Endothelial cell (in vitro differentiated cells): ENCODE measurements around the gene PLEKHA4. TPM values are rescaled to one million over a fixed set of nuclear protein-coding genes. Genes with fewer than 3 reads are reported as not detected.

ENCODE experiments used
- DNase-seq: peaks from one replicate; pipeline ENCODE4 v3.0.0; 2021; ENCODE audit warnings: low spot score
- H3K27ac Mint-ChIP-seq: one replicate; pipeline ENCODE4 v1.8.0; 2021; ENCODE audit warnings: mixed read lengths, inconsistent platforms; ENCODE audit not compliant: unreplicated experiment
- H3K27me3 Mint-ChIP-seq: one replicate; pipeline ENCODE4 v1.8.0; 2021; ENCODE audit warnings: mild to moderate bottlenecking, moderate library complexity, mixed read lengths, inconsistent platforms; ENCODE audit not compliant: unreplicated experiment
- H3K36me3 Mint-ChIP-seq: one replicate; pipeline ENCODE4 v1.8.0; 2021; ENCODE audit warnings: mild to moderate bottlenecking, low read depth, mixed read lengths, inconsistent platforms; ENCODE audit not compliant: unreplicated experiment
- H3K4me1 Mint-ChIP-seq: one replicate; pipeline ENCODE4 v1.8.0; 2021; ENCODE audit warnings: mild to moderate bottlenecking, mixed read lengths, inconsistent platforms; ENCODE audit not compliant: unreplicated experiment
- H3K4me3 Mint-ChIP-seq: one replicate; pipeline ENCODE4 v1.8.0; 2021; ENCODE audit warnings: mild to moderate bottlenecking, mixed read lengths, inconsistent platforms; ENCODE audit not compliant: unreplicated experiment
- H3K9me3 Mint-ChIP-seq: one replicate; pipeline ENCODE4 v1.8.0; 2021; ENCODE audit warnings: mixed read lengths, inconsistent platforms; ENCODE audit not compliant: unreplicated experiment
- CTCF ChIP-seq: fragments of 200-600 bp; sonication (generic); IDR thresholded peaks from one replicate; pipeline ENCODE4 v1.5.0; 2021; ENCODE audit warnings: antibody characterized with exemption; ENCODE audit not compliant: unreplicated experiment
- total RNA-seq: library from RNA; stranded (reverse); fragmentation: NEBNext Ultra II Directional; extraction: Animal tissue kit (Norgen Biotek cat#: 25700); gene quantifications from one replicate; pipeline ENCODE4 v1.2.1, GENCODE V29; 2021; ENCODE audit not compliant: unreplicated experiment

Gene PLEKHA4
- total RNA-seq, 1 donor from 2014 or later = 14.1 TPM

- TF ChIP-seq CTCF = no peak
- Mint-ChIP-seq H3K27me3 (peaks cover 2% of the 10 kb centered on the region), H3K27ac (no peak overlapping the region), H3K4me3 (no peak overlapping the region), H3K4me1 (peaks cover 6% of the 10 kb centered on the region), H3K9me3 (no peaks in the 10 kb centered on the region), H3K36me3 (no peaks in the 10 kb centered on the region)
- DNase-seq = no peak
Observed at GRCh38 chr19:48841047-48841446, 27.4 kb downstream of the PLEKHA4 start.

GRCh38 chr19:48837687-48838086, 30.7 kb downstream of the PLEKHA4 start:
- H3K4me3 Mint-ChIP-seq = peak overlapping the region; percentile 86
- no peak for TF ChIP-seq CTCF
- H3K27ac Mint-ChIP-seq = peak overlapping the region; percentile 18
- peaks cover 23% of the 10 kb centered on the region for H3K4me1 Mint-ChIP-seq
- no peaks in the 10 kb centered on the region for H3K9me3 Mint-ChIP-seq
- DNase-seq = no peak
- H3K36me3 Mint-ChIP-seq = peaks cover 8% of the 10 kb centered on the region
- H3K27me3 Mint-ChIP-seq = peaks cover 2% of the 10 kb centered on the region

DNA sequence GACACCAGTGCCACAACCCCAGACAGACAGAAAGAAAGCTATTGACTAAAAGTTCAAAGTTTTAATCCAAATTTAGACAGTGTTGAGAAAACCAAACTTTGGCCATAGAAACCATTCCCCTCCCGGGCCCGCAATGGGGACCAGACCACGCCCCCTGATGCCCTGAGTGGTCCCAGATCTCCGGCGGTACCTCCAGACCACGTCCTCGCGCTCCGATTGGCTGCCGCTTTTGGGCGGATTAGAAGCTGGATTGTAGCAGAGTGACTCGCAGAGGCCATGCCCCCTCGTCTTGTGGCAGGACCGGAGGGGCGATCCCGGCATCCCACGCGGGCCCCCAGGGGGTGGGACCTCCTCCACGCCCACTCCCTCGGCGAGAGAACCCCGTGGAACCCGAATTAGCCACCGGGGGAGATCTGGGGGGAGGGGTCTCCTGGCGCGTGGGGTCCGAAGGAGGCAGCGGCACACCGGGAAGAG, 31.3 kb downstream of the PLEKHA4 start:
- peaks cover 4% of the 10 kb centered on the region for H3K27me3 Mint-ChIP-seq
- H3K4me3 Mint-ChIP-seq = peak overlapping the region; percentile 97
- TF ChIP-seq CTCF = no peak
- H3K36me3 Mint-ChIP-seq = peaks cover 8% of the 10 kb centered on the region
- peak overlapping the region; percentile 91 for H3K27ac Mint-ChIP-seq
- no peaks in the 10 kb centered on the region for H3K9me3 Mint-ChIP-seq
- DNase-seq = peak; percentile 92
- H3K4me1 Mint-ChIP-seq = peaks cover 27% of the 10 kb centered on the region

- peaks cover 6% of the 10 kb centered on the region for H3K27me3 Mint-ChIP-seq
- H3K9me3 Mint-ChIP-seq = no peaks in the 10 kb centered on the region
- peak; percentile 59 for DNase-seq
- H3K36me3 Mint-ChIP-seq = peaks cover 11% of the 10 kb centered on the region
- peaks cover 27% of the 10 kb centered on the region for H3K4me1 Mint-ChIP-seq
- peak; percentile 16 for TF ChIP-seq CTCF
- peak within 1 kb of the TSS; percentile 97 for H3K27ac Mint-ChIP-seq
- peak within 1 kb of the TSS; percentile 97 for H3K4me3 Mint-ChIP-seq
Observed at GRCh38 chr19:48836089-48837017, 32.1 kb downstream of the PLEKHA4 start, which contains the start of gene HSD17B14. HSD17B14 (minus strand) TSS chr19:48836491; CDS start chr19:48836411, 80 bp downstream.

- DNase-seq = peak; percentile 94
- Mint-ChIP-seq H3K9me3 (no peaks in the 10 kb centered on the region), H3K4me3 (peak overlapping the region; percentile 97), H3K27me3 (peaks cover 6% of the 10 kb centered on the region), H3K36me3 (peaks cover 14% of the 10 kb centered on the region), H3K27ac (peak overlapping the region; percentile 97), H3K4me1 (peaks cover 27% of the 10 kb centered on the region)
- peak; percentile 69 for TF ChIP-seq CTCF
Observed at GRCh38 chr19:48835734-48836088, 32.7 kb downstream of the PLEKHA4 start.
